Measurements from ENCODE around the gene TEP1. TPM values are rescaled to one million over a fixed set of nuclear protein-coding genes. Genes with fewer than 3 reads are reported as not detected.

Gene TEP1
- polyA plus RNA-seq, 1 donor from 2014 or later, result 5.2 TPM

DNA sequence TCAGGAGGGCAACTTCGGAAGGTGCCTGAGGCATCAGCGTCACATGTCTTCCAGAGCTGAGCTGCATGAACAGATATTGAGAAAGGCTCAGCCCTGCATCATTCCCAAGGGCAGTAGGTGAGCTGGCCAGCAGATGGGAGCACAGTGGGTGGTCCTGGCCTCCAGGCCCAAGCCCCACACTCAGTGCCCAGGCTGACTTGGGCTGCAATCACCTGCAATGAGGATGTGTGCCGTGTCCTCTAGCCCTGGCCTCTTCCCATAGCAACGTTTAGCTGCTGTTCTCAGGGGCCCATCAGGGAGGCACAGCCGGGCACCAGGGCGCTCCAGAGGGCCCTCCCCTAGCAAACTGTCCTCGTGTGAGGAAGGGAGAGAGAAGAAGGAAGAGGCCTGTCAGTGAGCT is 32.0 kb downstream of the TEP1 start:
- Histone ChIP-seq H3K27ac (ENCODE audit: low read length) (no peak overlapping the region), H3F3A (ENCODE audit: insufficient read depth, low read length, poor library complexity, severe bottlenecking) (no peaks in the 10 kb centered on the region), H2AFZ (ENCODE audit: low read depth, low read length) (no peak overlapping the region), H3K9me2 (ENCODE audit: insufficient read depth, low read length) (no peaks in the 10 kb centered on the region), H3K79me2 (replicated peaks; ENCODE audit: insufficient read depth, low read length) (no peaks in the 10 kb centered on the region), H4K20me1 (ENCODE audit: insufficient read depth) (no peaks in the 10 kb centered on the region), H3K27me3 (ENCODE audit: insufficient read depth, low read depth, low read length) (no peaks in the 10 kb centered on the region), H3K36me3 (ENCODE audit: insufficient read depth, low read length) (no peaks in the 10 kb centered on the region), H3K4me2 (ENCODE audit: low read length) (no peak overlapping the region), H3K9me3 (ENCODE audit: low read length) (no peaks in the 10 kb centered on the region), H3K4me3 (ENCODE audit: low read length) (no peak overlapping the region), H3K9ac (ENCODE audit: low read length) (no peak overlapping the region)
- TF ChIP-seq MXI1 (conservative IDR thresholded peaks at IDR 0.05; ENCODE audit: poor library complexity, severe bottlenecking) (no peak), RAD21 (conservative IDR thresholded peaks at IDR 0.05) (no peak), SMC3 (conservative IDR thresholded peaks at IDR 0.05; ENCODE audit: poor library complexity) (no peak), EZH2 (IDR thresholded peaks at IDR 0.05; ENCODE audit: borderline replicate concordance, insufficient read depth, low read length, poor library complexity, severe bottlenecking) (no peak), POLR2AphosphoS5 (IDR thresholded peaks at IDR 0.05) (no peak), EP300 (conservative IDR thresholded peaks at IDR 0.05; ENCODE audit: poor library complexity, severe bottlenecking) (no peak), TAF1 (IDR thresholded peaks at IDR 0.05; ENCODE audit: low read depth) (no peak)
- TF ChIP-seq, protein P1, sequence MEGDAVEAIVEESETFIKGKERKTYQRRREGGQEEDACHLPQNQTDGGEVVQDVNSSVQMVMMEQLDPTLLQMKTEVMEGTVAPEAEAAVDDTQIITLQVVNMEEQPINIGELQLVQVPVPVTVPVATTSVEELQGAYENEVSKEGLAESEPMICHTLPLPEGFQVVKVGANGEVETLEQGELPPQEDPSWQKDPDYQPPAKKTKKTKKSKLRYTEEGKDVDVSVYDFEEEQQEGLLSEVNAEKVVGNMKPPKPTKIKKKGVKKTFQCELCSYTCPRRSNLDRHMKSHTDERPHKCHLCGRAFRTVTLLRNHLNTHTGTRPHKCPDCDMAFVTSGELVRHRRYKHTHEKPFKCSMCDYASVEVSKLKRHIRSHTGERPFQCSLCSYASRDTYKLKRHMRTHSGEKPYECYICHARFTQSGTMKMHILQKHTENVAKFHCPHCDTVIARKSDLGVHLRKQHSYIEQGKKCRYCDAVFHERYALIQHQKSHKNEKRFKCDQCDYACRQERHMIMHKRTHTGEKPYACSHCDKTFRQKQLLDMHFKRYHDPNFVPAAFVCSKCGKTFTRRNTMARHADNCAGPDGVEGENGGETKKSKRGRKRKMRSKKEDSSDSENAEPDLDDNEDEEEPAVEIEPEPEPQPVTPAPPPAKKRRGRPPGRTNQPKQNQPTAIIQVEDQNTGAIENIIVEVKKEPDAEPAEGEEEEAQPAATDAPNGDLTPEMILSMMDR (IDR thresholded peaks at IDR 0.05; ENCODE audit: poor library complexity, severe bottlenecking), result no peak
- TF ChIP-seq, protein P2, sequence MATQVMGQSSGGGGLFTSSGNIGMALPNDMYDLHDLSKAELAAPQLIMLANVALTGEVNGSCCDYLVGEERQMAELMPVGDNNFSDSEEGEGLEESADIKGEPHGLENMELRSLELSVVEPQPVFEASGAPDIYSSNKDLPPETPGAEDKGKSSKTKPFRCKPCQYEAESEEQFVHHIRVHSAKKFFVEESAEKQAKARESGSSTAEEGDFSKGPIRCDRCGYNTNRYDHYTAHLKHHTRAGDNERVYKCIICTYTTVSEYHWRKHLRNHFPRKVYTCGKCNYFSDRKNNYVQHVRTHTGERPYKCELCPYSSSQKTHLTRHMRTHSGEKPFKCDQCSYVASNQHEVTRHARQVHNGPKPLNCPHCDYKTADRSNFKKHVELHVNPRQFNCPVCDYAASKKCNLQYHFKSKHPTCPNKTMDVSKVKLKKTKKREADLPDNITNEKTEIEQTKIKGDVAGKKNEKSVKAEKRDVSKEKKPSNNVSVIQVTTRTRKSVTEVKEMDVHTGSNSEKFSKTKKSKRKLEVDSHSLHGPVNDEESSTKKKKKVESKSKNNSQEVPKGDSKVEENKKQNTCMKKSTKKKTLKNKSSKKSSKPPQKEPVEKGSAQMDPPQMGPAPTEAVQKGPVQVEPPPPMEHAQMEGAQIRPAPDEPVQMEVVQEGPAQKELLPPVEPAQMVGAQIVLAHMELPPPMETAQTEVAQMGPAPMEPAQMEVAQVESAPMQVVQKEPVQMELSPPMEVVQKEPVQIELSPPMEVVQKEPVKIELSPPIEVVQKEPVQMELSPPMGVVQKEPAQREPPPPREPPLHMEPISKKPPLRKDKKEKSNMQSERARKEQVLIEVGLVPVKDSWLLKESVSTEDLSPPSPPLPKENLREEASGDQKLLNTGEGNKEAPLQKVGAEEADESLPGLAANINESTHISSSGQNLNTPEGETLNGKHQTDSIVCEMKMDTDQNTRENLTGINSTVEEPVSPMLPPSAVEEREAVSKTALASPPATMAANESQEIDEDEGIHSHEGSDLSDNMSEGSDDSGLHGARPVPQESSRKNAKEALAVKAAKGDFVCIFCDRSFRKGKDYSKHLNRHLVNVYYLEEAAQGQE (IDR thresholded peaks at IDR 0.05; ENCODE audit: borderline replicate concordance), result no peak

DNA sequence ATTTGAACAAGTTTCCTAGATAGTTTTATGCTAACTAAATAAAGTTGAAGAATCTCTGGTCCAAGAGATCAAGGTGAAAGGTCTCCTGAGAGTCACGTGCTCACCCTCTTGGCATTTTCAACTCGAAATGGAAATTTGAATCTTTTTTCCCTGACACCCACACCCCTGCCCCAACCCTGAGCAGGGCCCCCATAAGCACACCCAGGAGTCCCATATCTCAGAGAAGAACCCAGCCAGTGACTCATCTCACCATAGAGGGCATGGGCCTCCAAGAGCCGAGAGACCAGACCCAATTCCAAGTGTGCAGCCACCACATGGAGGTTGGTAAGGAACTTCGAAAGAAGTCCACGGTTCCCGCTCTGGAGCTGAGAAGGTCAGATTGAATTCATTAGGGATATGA is 32.6 kb downstream of the TEP1 start:
- Histone ChIP-seq H3K4me2 (ENCODE audit: low read length) (no peak overlapping the region), H3K9me3 (ENCODE audit: low read length) (no peaks in the 10 kb centered on the region), H3K9ac (ENCODE audit: low read length) (no peak overlapping the region), H3K4me3 (ENCODE audit: low read length) (no peak overlapping the region), H3K36me3 (ENCODE audit: insufficient read depth, low read length) (no peaks in the 10 kb centered on the region), H3K79me2 (replicated peaks; ENCODE audit: insufficient read depth, low read length) (no peaks in the 10 kb centered on the region), H3K27ac (ENCODE audit: low read length) (no peak overlapping the region), H3K9me2 (ENCODE audit: insufficient read depth, low read length) (no peaks in the 10 kb centered on the region), H3F3A (ENCODE audit: insufficient read depth, low read length, poor library complexity, severe bottlenecking) (no peaks in the 10 kb centered on the region), H3K27me3 (ENCODE audit: insufficient read depth, low read depth, low read length) (no peaks in the 10 kb centered on the region), H2AFZ (ENCODE audit: low read depth, low read length) (no peak overlapping the region), H4K20me1 (ENCODE audit: insufficient read depth) (no peaks in the 10 kb centered on the region)
- TF ChIP-seq, protein P2 (IDR thresholded peaks at IDR 0.05; ENCODE audit: borderline replicate concordance), result no peak
- no peak for TF ChIP-seq POLR2AphosphoS5 (IDR thresholded peaks at IDR 0.05)

All from neural cell (in vitro differentiated cells).